Measurements from ENCODE around the gene FNDC3B. TPM values are rescaled to one million over a fixed set of nuclear protein-coding genes. Genes with fewer than 3 reads are reported as not detected.

FNDC3B gene
- total and polyA plus RNA-seq, 2 donors (not counting 1 experiment from before 2014, with no cell fraction given): 1.2 to 9.2 TPM

- no peaks in the 10 kb centered on the region for H3K4me1 Mint-ChIP-seq
- H3K79me2 ChIP-seq (ENCODE audit: control insufficient read depth, insufficient read depth, low read length): no peaks in the 10 kb centered on the region
- H3K9me3 Mint-ChIP-seq (ENCODE audit: insufficient read depth): no peaks in the 10 kb centered on the region
- H3K27ac Mint-ChIP-seq: no peak overlapping the region
- no peaks in the 10 kb centered on the region for H4K20me1 ChIP-seq (ENCODE audit: control insufficient read depth, insufficient read depth, low read length, poor library complexity, severe bottlenecking)
- H2AFZ ChIP-seq (ENCODE audit: insufficient read depth, low read depth, low read length, poor library complexity, severe bottlenecking): no peak overlapping the region
- ATAC-seq (ENCODE audit: low read depth) (no peak), DNase-seq (no peak)
- no peaks in the 10 kb centered on the region for H3K36me3 ChIP-seq (replicated peaks in 1 of 2; ENCODE audit: control extremely low read depth in 1 of 2, control insufficient read depth in 1 of 2, extremely low read depth in 1 of 2, insufficient read depth in 2 of 2, low read length in 1 of 2)
- H3K9ac ChIP-seq (ENCODE audit: low read length): no peak overlapping the region
- H3K4me3 Mint-ChIP-seq: no peak overlapping the region
- intact Hi-C loops (cut with micrococcal nuclease): no loop called here
- TF ChIP-seq CTCF (IDR thresholded peaks at IDR 0.05) (no peak), EZH2 (IDR thresholded peaks at IDR 0.05; ENCODE audit: borderline replicate concordance, insufficient read depth, low read depth, low read length, poor library complexity, severe bottlenecking) (no peak)
- H3K4me3 ChIP-seq (ENCODE audit: control extremely low read depth in 1 of 5, extremely low read depth in 1 of 5, insufficient read depth in 1 of 5, low read depth in 2 of 5, low read length in 4 of 5): no peak overlapping the region
- WGBS (ENCODE audit: insufficient coverage): 98% methylated on average over 4 of the region's 9 CpGs
- no peaks in the 10 kb centered on the region for H3K27me3 Mint-ChIP-seq
- no peak overlapping the region for H3K4me2 ChIP-seq (replicated peaks; ENCODE audit: low read depth, low read length, poor library complexity, severe bottlenecking)
- H3K27ac ChIP-seq (ENCODE audit: low read length in 2 of 2): no peak overlapping the region
- H3K27me3 ChIP-seq (replicated peaks in 1 of 4; ENCODE audit: control extremely low read depth in 1 of 4, control insufficient read depth in 3 of 4, insufficient read depth in 4 of 4, low read length in 3 of 4): no peaks in the 10 kb centered on the region
- POLR2A ChIA-PET: no interaction called here
- CTCF ChIA-PET: interaction anchor here (2.6 kb wide), 1 partner anchor 11 kb away, joined by 11 read pairs; no protein-coding TSS in a partner anchor
- no peaks in the 10 kb centered on the region for H3K9me3 ChIP-seq (ENCODE audit: control extremely low read depth in 1 of 3, control insufficient read depth in 2 of 3, insufficient read depth in 1 of 3, low read length in 2 of 3)
- H3K4me1 ChIP-seq (ENCODE audit: control insufficient read depth in 2 of 2, insufficient read depth in 2 of 2, low read length in 2 of 2): no peaks in the 10 kb centered on the region
These were observed 312.6 kb downstream of the FNDC3B start for GRCh38 chr3:172351895-172352466.

- no peaks in the 10 kb centered on the region for H3K36me3 ChIP-seq (replicated peaks in 1 of 2; ENCODE audit: control extremely low read depth in 1 of 2, control insufficient read depth in 1 of 2, extremely low read depth in 1 of 2, insufficient read depth in 2 of 2, low read length in 1 of 2)
- DNase-seq (no peak), ATAC-seq (ENCODE audit: low read depth) (no peak)
- no peak overlapping the region for H2AFZ ChIP-seq (ENCODE audit: insufficient read depth, low read depth, low read length, poor library complexity, severe bottlenecking)
- H3K4me3 Mint-ChIP-seq: no peak overlapping the region
- TF ChIP-seq CTCF (IDR thresholded peaks at IDR 0.05) (no peak), EZH2 (IDR thresholded peaks at IDR 0.05; ENCODE audit: borderline replicate concordance, insufficient read depth, low read depth, low read length, poor library complexity, severe bottlenecking) (no peak)
- no peak overlapping the region for H3K27ac Mint-ChIP-seq
- no peaks in the 10 kb centered on the region for H3K27me3 Mint-ChIP-seq
- no peak overlapping the region for H3K4me2 ChIP-seq (replicated peaks; ENCODE audit: low read depth, low read length, poor library complexity, severe bottlenecking)
- H3K9me3 ChIP-seq (ENCODE audit: control extremely low read depth in 1 of 3, control insufficient read depth in 2 of 3, insufficient read depth in 1 of 3, low read length in 2 of 3): no peaks in the 10 kb centered on the region
- H3K79me2 ChIP-seq (ENCODE audit: control insufficient read depth, insufficient read depth, low read length): no peaks in the 10 kb centered on the region
- no peaks in the 10 kb centered on the region for H3K27me3 ChIP-seq (replicated peaks in 1 of 4; ENCODE audit: control extremely low read depth in 1 of 4, control insufficient read depth in 3 of 4, insufficient read depth in 4 of 4, low read length in 3 of 4)
- H4K20me1 ChIP-seq (ENCODE audit: control insufficient read depth, insufficient read depth, low read length, poor library complexity, severe bottlenecking): no peaks in the 10 kb centered on the region
- no peaks in the 10 kb centered on the region for H3K4me1 Mint-ChIP-seq
- CTCF ChIA-PET: interaction anchor here (3.1 kb wide), 1 partner anchor 11 kb away, joined by 14 read pairs; no protein-coding TSS in a partner anchor
- no peaks in the 10 kb centered on the region for H3K4me1 ChIP-seq (ENCODE audit: control insufficient read depth in 2 of 2, insufficient read depth in 2 of 2, low read length in 2 of 2)
- H3K9me3 Mint-ChIP-seq (ENCODE audit: insufficient read depth): no peaks in the 10 kb centered on the region
- no peak overlapping the region for H3K9ac ChIP-seq (ENCODE audit: low read length)
- H3K4me3 ChIP-seq (ENCODE audit: control extremely low read depth in 1 of 5, extremely low read depth in 1 of 5, insufficient read depth in 1 of 5, low read depth in 2 of 5, low read length in 4 of 5): no peak overlapping the region
- no peak overlapping the region for H3K27ac ChIP-seq (ENCODE audit: low read length in 2 of 2)
- intact Hi-C loops (cut with micrococcal nuclease): no loop called here
- WGBS (ENCODE audit: insufficient coverage): over 99% methylated on average over 10 of the region's 10 CpGs
- POLR2A ChIA-PET: no interaction called here
These were observed 313.4 kb downstream of the FNDC3B start for GRCh38 chr3:172352786-172353185.

Measured in B cell (primary cell).